GM12878 (cell line): ENCODE data around the gene FTO. TPM values are rescaled to one million over a fixed set of nuclear protein-coding genes. Genes with fewer than 3 reads are reported as not detected.

Experiments
- ATAC-seq: fragments of 200-7000 bp; cut with Tn5 transposase; 3 replicates; pipeline ENCODE4 v1.9.1; 2020; ENCODE audit warnings: mild to moderate bottlenecking, moderate library complexity
- BruUV-seq: library from RNA; stranded (reverse); fragments of 400-500 nt; replicated peaks from 2 replicates; lab custom pipeline; 2021; lab: Mats Ljungman, UMichigan
- CTCF ChIA-PET: fragments of 300-600 bp; sonication (Branson Sonifier 250); formaldehyde crosslinking; extraction: SDS; loops from one replicate; lab custom pipeline; 2021; ENCODE audit warnings: inconsistent platforms; lab: Yijun Ruan, JAX
- POLR2A ChIA-PET: fragments of 350-600 bp; formaldehyde crosslinking; extraction: SDS; loops from one replicate; lab custom pipeline; 2021; ENCODE audit warnings: inconsistent platforms; lab: Charles Lee
- RAD21 ChIA-PET: fragments of 300-600 bp; sonication (Branson Sonifier 250); formaldehyde crosslinking; loops from one replicate; lab custom pipeline; 2023; ENCODE audit warnings: antibody characterized with exemption; ENCODE audit not compliant: unreplicated experiment; lab: Charles Lee
- SMC1A ChIA-PET: fragments of 300-600 bp; sonication (Branson Sonifier 250); formaldehyde crosslinking; loops from one replicate; lab custom pipeline; 2023; ENCODE audit not compliant: unreplicated experiment, uncharacterized antibody; lab: Charles Lee
- DNase-seq: peaks from one replicate; pipeline ENCODE4 v3.0.0-alpha.2; 2011; ENCODE audit warnings: low read depth, low spot score
- FAIRE-seq: peaks from 3 replicates; lab custom pipeline; 2011; peaks lifted over from hg19 to GRCh38; lab: Jason Lieb, UNC
- H2AFZ ChIP-seq: 2 replicates; pipeline ENCODE4 v1.6.0; 2011; ENCODE audit warnings: low read depth, low read length, control low read depth; ENCODE audit not compliant: control insufficient read depth
- H3K27ac ChIP-seq: 2 replicates; pipeline ENCODE4 v1.5.1; 2011; ENCODE audit warnings: control low read depth; ENCODE audit not compliant: control insufficient read depth, insufficient read depth
- H3K27me3 ChIP-seq, 2 experiments: replicated peaks in 1 of 2; 2 replicates each; pipeline versions ENCODE4 v1.6.0 to v1.6.1; 2011; ENCODE audit warnings: low read length in 1 of 2; ENCODE audit not compliant: control insufficient read depth in 2 of 2, insufficient read depth in 2 of 2
- H3K36me3 ChIP-seq, 2 experiments: 2 replicates each; pipeline ENCODE4 v1.5.1; 2011; ENCODE audit warnings: low read length in 1 of 2; ENCODE audit not compliant: control insufficient read depth in 2 of 2, insufficient read depth in 2 of 2
- H3K4me1 ChIP-seq: 2 replicates; pipeline ENCODE4 v1.6.1; 2011; ENCODE audit warnings: mild to moderate bottlenecking, low read length, moderate library complexity, mixed read lengths; ENCODE audit not compliant: control insufficient read depth, insufficient read depth
- H3K4me2 ChIP-seq: 2 replicates; pipeline ENCODE4 v1.6.0; 2011; ENCODE audit warnings: control low read depth; ENCODE audit not compliant: control insufficient read depth, insufficient read depth
- H3K4me3 ChIP-seq: fragments of 200-600 bp; sonication (generic); 2 replicates; pipeline ENCODE4 v1.5.1; 2016
- H3K79me2 ChIP-seq: 2 replicates; pipeline ENCODE4 v1.6.0; 2011; ENCODE audit warnings: low read length; ENCODE audit not compliant: control insufficient read depth, insufficient read depth
- H3K9ac ChIP-seq: 2 replicates; pipeline ENCODE4 v1.8.0; 2011; ENCODE audit warnings: low read length, control low read depth, mixed read lengths; ENCODE audit not compliant: control insufficient read depth, insufficient read depth
- H3K9me3 ChIP-seq: replicated peaks from 3 replicates; pipeline ENCODE4 v1.5.1; 2011; ENCODE audit warnings: mild to moderate bottlenecking, low read length; ENCODE audit not compliant: control insufficient read depth, insufficient read depth
- H4K20me1 ChIP-seq: 2 replicates; pipeline ENCODE4 v1.6.0; 2011; ENCODE audit not compliant: control insufficient read depth, insufficient read depth
- ATF2 ChIP-seq: IDR thresholded peaks from 2 replicates; pipeline ENCODE4 v1.6.1; 2012; ENCODE audit warnings: low read length, inconsistent platforms
- CEBPZ ChIP-seq: fragments of 150-350 bp; IDR thresholded peaks from 2 replicates; pipeline ENCODE4 v1.6.1; 2016; ENCODE audit warnings: low read depth, low read length
- HDAC2 ChIP-seq: fragments of 200-600 bp; sonication (generic); IDR thresholded peaks from 2 replicates; pipeline ENCODE4 v1.6.1; 2017
- HDAC6 ChIP-seq: fragments of 200-600 bp; sonication (generic); IDR thresholded peaks from one replicate; pipeline ENCODE4 v1.8.0; 2017; ENCODE audit warnings: antibody characterized with exemption; ENCODE audit not compliant: unreplicated experiment
- LARP7 ChIP-seq: fragments of 450-650 bp; IDR thresholded peaks from 2 replicates; pipeline ENCODE4 v1.6.1; 2017; ENCODE audit warnings: mild to moderate bottlenecking
- MYC ChIP-seq: IDR thresholded peaks from 2 replicates; pipeline ENCODE4 v1.6.1; 2011; ENCODE audit warnings: mild to moderate bottlenecking, low read length, moderate library complexity, inconsistent platforms; ENCODE audit not compliant: insufficient read depth, insufficient replicate concordance, insufficient read length, severe bottlenecking
- PRDM15 ChIP-seq: fragments of 450-650 bp; formaldehyde crosslinking; IDR thresholded peaks from 2 replicates; pipeline ENCODE4 v1.4.0; 2020; ENCODE audit warnings: mild to moderate bottlenecking, moderate library complexity
- SREBF1 ChIP-seq: IDR thresholded peaks from 2 replicates; pipeline ENCODE4 v1.6.1; 2012; ENCODE audit warnings: mild to moderate bottlenecking, low read length
- ZNF687 ChIP-seq: fragments of 450-650 bp; IDR thresholded peaks from 2 replicates; pipeline ENCODE4 v1.6.1; 2017; ENCODE audit warnings: mild to moderate bottlenecking, moderate library complexity
- WGBS: methylation state at CpG from one replicate; pipeline ENCODE4 v1.1.6; 2016; ENCODE audit warnings: low lambda C conversion rate; ENCODE audit not compliant: insufficient replicate concordance, insufficient coverage; ENCODE audit errors: missing lambda C conversion rate; 5-methylcytosine and 5-hydroxymethylcytosine counted together
- in situ Hi-C: fragments of 300-500 bp; cut with MboI; formaldehyde crosslinking; loops from 9 replicates; pipeline ENCODE4 v1.14.3; 2018; ENCODE audit warnings: mixed read lengths
- intact Hi-C: fragments of 100-400 bp; cut with micrococcal nuclease; formaldehyde crosslinking; loops from one replicate; pipeline ENCODE4 v1.14.2; 2022; ENCODE audit not compliant: unreplicated experiment
- polyA plus RNA-seq, 11 experiments: library from polyadenylated mRNA; depleted of rRNA in 4 of 11; unstranded in 6 of 11; stranded (reverse) in 5 of 11; fragments of >200 nt; fragmentation: Nextera tagmentation in 4 of 11; fragmentation: Illumina TruSeq in 1 of 11; extraction: Ambion mirVana in 4 of 11; extraction: Trizol in 1 of 11; gene quantifications; 1 replicate in 1 of 11; 2 replicates in 10 of 11; pipeline versions ENCODE4 v1.2.1 to v1.2.3, GENCODE V29; 2011 to 2016; ENCODE audit warnings: inconsistent platforms in 2 of 11, missing spikeins in 2 of 11, low read depth in 1 of 11
- total RNA-seq, 4 experiments: library from RNA; depleted of rRNA in 3 of 4; stranded (reverse); fragments of >200 nt in 3 of 4; fragmentation: Illumina TruSeq in 1 of 4; extraction: Trizol in 1 of 4; gene quantifications; 2 replicates each; pipeline versions ENCODE4 v1.2.1 to v1.2.3, GENCODE V29; 2013 to 2021

The FTO gene
- total and polyA plus RNA-seq, 10 of the 15 experiments (the other 5 are each of a cell fraction or from before 2014, with no cell fraction given) = 20.1 to 55.0 (median 47.0) TPM

- POLR2A ChIA-PET = no interaction called here
- no peak for DNase-seq
- intact Hi-C loops = no loop called here
- Histone ChIP-seq H3K4me1 (no peaks in the 10 kb centered on the region), H3K4me3 (no peak overlapping the region), H3K27me3 (no peaks in the 10 kb centered on the region), H3K9ac (no peak overlapping the region), H4K20me1 (no peaks in the 10 kb centered on the region), H3K9me3 (no peaks in the 10 kb centered on the region), H3K4me2 (no peak overlapping the region), H3K79me2 (no peaks in the 10 kb centered on the region), H2AFZ (no peak overlapping the region), H3K27ac (no peak overlapping the region), H3K36me3 (no peaks in the 10 kb centered on the region)
- RAD21 ChIA-PET = no interaction called here
- WGBS = 10% methylated on average over 3 of the region's 3 CpGs
- in situ Hi-C loops = no loop called here
- FAIRE-seq = no peak
- CTCF ChIA-PET = no interaction called here
- SMC1A ChIA-PET = interaction anchor here (1.2 kb wide), 1 partner anchor 407 kb away, joined by 4 read pairs; no protein-coding TSS in a partner anchor
- BruUV-seq = no TSS peak
- no peak for ATAC-seq
- TF ChIP-seq PRDM15 (no peak), MYC (no peak), ZNF687 (no peak), CEBPZ (no peak), HDAC6 (no peak), HDAC2 (no peak), LARP7 (no peak), SREBF1 (no peak), ATF2 (no peak)
Observed at GRCh38 chr16:54180421-54181359, 476.7 kb downstream of the FTO start.
